Karpas-422 (cell line): Measurements from ENCODE around the gene LRRC8D. TPM values are rescaled to one million over a fixed set of nuclear protein-coding genes. Genes with fewer than 3 reads are reported as not detected.
A peak's percentile ranks its signal among the peaks of the same experiment; 100 is the strongest.

Experiments used
- DNase-seq: peaks from one replicate; pipeline ENCODE4 v3.0.0-alpha.2; 2015
- H2AFZ ChIP-seq: fragments of 200-600 bp; sonication (generic); 2 replicates; pipeline ENCODE4 v1.6.1; 2014; ENCODE audit warnings: antibody characterized with exemption, low read length, mixed read lengths
- H3K27ac ChIP-seq: fragments of 200-600 bp; sonication (generic); 2 replicates; pipeline ENCODE4 v1.5.1; 2014; ENCODE audit warnings: mild to moderate bottlenecking, low read length, moderate library complexity
- H3K27me3 ChIP-seq: fragments of 200-600 bp; sonication (generic); 2 replicates; pipeline ENCODE4 v1.6.1; 2014; ENCODE audit warnings: low read length, mixed read lengths
- H3K36me3 ChIP-seq: fragments of 200-600 bp; sonication (generic); 2 replicates; pipeline ENCODE4 v1.6.1; 2014; ENCODE audit warnings: low read length, mixed read lengths; ENCODE audit not compliant: insufficient read depth
- H3K4me1 ChIP-seq: fragments of 200-600 bp; sonication (generic); 2 replicates; pipeline ENCODE4 v1.6.1; 2014; ENCODE audit warnings: mild to moderate bottlenecking, low read length, mixed read lengths
- H3K4me2 ChIP-seq: fragments of 200-600 bp; sonication (generic); 2 replicates; pipeline ENCODE4 v1.6.1; 2014; ENCODE audit warnings: low read length, low read depth, mild to moderate bottlenecking; ENCODE audit not compliant: poor library complexity, severe bottlenecking
- H3K4me3 ChIP-seq: fragments of 200-600 bp; sonication (generic); 2 replicates; pipeline ENCODE4 v1.5.1; 2014; ENCODE audit warnings: mild to moderate bottlenecking, antibody characterized with exemption, low read length, mixed read lengths
- H3K79me2 ChIP-seq: fragments of 200-600 bp; sonication (generic); 2 replicates; pipeline ENCODE4 v1.6.1; 2014; ENCODE audit warnings: mild to moderate bottlenecking, low read length, mixed read lengths
- H3K9ac ChIP-seq: fragments of 200-600 bp; sonication (generic); 2 replicates; pipeline ENCODE4 v1.6.0; 2014; ENCODE audit warnings: low read length
- H3K9me2 ChIP-seq: fragments of 200-600 bp; sonication (generic), shearing (Covaris generic); replicated peaks from 2 replicates; pipeline ENCODE4 v1.6.0; 2014; ENCODE audit warnings: mild to moderate bottlenecking, low read length, moderate library complexity; ENCODE audit not compliant: insufficient read depth
- H3K9me3 ChIP-seq: fragments of 300-700, 200-600 bp; sonication (generic); 2 replicates; pipeline ENCODE4 v1.6.1; 2014; ENCODE audit warnings: low read length, mixed read lengths
- H4K20me1 ChIP-seq: fragments of 200-600 bp; sonication (generic); 2 replicates; pipeline ENCODE4 v1.6.1; 2014; ENCODE audit warnings: mild to moderate bottlenecking, antibody characterized with exemption, low read length, low read depth; ENCODE audit not compliant: insufficient read depth
- total RNA-seq: library from RNA; depleted of rRNA; stranded (reverse); fragments of >200 nt; shearing (Covaris generic); gene quantifications from 2 replicates; pipeline ENCODE4 v1.2.3, GENCODE V29; 2014; ENCODE audit warnings: low replicate concordance

The LRRC8D gene
- total RNA-seq, 1 experiment from 2014 or later, result 48.9 TPM

- H3K4me3 ChIP-seq, result peak overlapping the region; percentile 70
- no peaks in the 10 kb centered on the region for H3K9me2 ChIP-seq
- peak overlapping the region; percentile 84 for H3K9ac ChIP-seq
- peak overlapping the region; percentile 87 for H3K4me2 ChIP-seq
- H3K27me3 ChIP-seq, result no peaks in the 10 kb centered on the region
- peaks cover 23% of the 10 kb centered on the region for H3K4me1 ChIP-seq
- H3K79me2 ChIP-seq, result no peaks in the 10 kb centered on the region
- H3K9me3 ChIP-seq, result no peaks in the 10 kb centered on the region
- H4K20me1 ChIP-seq, result no peaks in the 10 kb centered on the region
- no peak for DNase-seq
- H3K27ac ChIP-seq, result no peak overlapping the region
- peak overlapping the region; percentile 33; the same call in 1 of the 2 replicates for H2AFZ ChIP-seq
- no peaks in the 10 kb centered on the region for H3K36me3 ChIP-seq
Observed at GRCh38 chr1:89822109-89822962, 1.5 kb downstream of the LRRC8D start.

DNA sequence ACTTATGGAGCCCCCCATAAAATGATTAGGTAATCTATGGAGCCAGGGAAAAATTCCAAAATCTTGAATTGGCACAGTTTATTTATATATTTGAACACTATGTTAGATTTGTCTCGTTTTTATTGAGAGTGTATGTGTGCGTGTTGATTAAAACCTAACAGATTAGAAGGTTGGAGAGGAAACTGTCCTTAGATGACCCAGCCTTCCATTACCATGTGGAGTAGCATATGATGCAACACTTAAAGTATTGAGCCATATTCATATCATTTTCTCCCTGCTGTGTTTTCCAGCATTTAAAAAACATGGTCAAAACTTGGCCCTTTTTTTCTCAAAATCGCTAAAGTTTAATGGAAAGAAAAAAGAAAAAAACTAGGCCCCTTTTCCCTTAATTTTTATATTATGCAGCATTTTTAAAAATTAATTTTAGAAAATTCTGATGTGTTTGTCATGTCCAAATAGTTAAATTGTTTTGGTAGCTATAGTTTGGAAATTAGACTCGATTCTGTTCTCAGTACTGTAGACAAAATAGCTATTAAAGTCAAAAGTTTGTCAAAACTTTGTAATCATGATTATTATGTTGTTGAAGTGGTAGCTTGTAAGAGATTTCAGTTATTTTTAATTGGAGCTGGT lies 2.3 kb downstream of the LRRC8D start:
- DNase-seq, result no peak
- no peaks in the 10 kb centered on the region for H3K27me3 ChIP-seq
- H3K36me3 ChIP-seq, result no peaks in the 10 kb centered on the region
- H3K27ac ChIP-seq, result no peak overlapping the region
- no peak overlapping the region for H3K9ac ChIP-seq
- no peaks in the 10 kb centered on the region for H3K9me3 ChIP-seq
- peaks cover 23% of the 10 kb centered on the region for H3K4me1 ChIP-seq
- H3K79me2 ChIP-seq, result no peaks in the 10 kb centered on the region
- H3K9me2 ChIP-seq, result no peaks in the 10 kb centered on the region
- no peak overlapping the region for H3K4me3 ChIP-seq
- peak overlapping the region; percentile 11 for H3K4me2 ChIP-seq
- H4K20me1 ChIP-seq, result no peaks in the 10 kb centered on the region
- H2AFZ ChIP-seq, result no peak overlapping the region

GRCh38 chr1:89823679-89824292 lies 3.0 kb downstream of the LRRC8D start:
- H3K4me3 ChIP-seq, result no peak overlapping the region
- no peak overlapping the region for H3K9ac ChIP-seq
- H2AFZ ChIP-seq, result no peak overlapping the region
- no peak for DNase-seq
- no peaks in the 10 kb centered on the region for H3K27me3 ChIP-seq
- peak overlapping the region; percentile 11 for H3K4me2 ChIP-seq
- no peaks in the 10 kb centered on the region for H3K9me3 ChIP-seq
- no peaks in the 10 kb centered on the region for H3K36me3 ChIP-seq
- no peaks in the 10 kb centered on the region for H3K9me2 ChIP-seq
- H3K4me1 ChIP-seq, result peaks cover 23% of the 10 kb centered on the region
- H3K79me2 ChIP-seq, result no peaks in the 10 kb centered on the region
- no peaks in the 10 kb centered on the region for H4K20me1 ChIP-seq
- H3K27ac ChIP-seq, result no peak overlapping the region

DNA sequence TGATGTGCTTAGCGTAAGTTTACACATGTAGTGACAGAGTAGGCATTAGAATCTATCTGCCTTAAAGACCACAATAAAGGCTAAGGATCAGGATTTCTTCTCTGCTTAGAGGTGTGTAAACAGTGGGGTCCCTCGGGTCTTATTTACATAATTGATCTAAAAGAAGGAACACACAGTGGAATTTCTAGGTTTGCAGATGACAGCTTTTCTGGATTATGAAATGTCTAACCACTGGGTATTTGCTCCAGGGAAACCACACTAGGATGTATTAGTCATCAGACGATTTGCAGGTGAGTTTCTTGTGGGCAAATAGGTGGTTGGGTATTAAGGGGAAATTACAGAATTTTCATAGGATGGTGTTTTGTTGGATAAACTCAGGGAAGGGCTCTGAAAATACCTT lies 5.8 kb downstream of the LRRC8D start:
- H3K79me2 ChIP-seq, result no peaks in the 10 kb centered on the region
- no peaks in the 10 kb centered on the region for H3K9me3 ChIP-seq
- H3K27ac ChIP-seq, result no peak overlapping the region
- H3K27me3 ChIP-seq, result no peaks in the 10 kb centered on the region
- no peak overlapping the region for H3K9ac ChIP-seq
- H3K4me3 ChIP-seq, result no peak overlapping the region
- H3K4me1 ChIP-seq, result peaks cover 11% of the 10 kb centered on the region
- H3K36me3 ChIP-seq, result no peaks in the 10 kb centered on the region
- H3K9me2 ChIP-seq, result no peaks in the 10 kb centered on the region
- H4K20me1 ChIP-seq, result peaks cover 5% of the 10 kb centered on the region; the same call in 1 of the 2 replicates
- H2AFZ ChIP-seq, result no peak overlapping the region
- H3K4me2 ChIP-seq, result no peak overlapping the region
- no peak for DNase-seq

DNA sequence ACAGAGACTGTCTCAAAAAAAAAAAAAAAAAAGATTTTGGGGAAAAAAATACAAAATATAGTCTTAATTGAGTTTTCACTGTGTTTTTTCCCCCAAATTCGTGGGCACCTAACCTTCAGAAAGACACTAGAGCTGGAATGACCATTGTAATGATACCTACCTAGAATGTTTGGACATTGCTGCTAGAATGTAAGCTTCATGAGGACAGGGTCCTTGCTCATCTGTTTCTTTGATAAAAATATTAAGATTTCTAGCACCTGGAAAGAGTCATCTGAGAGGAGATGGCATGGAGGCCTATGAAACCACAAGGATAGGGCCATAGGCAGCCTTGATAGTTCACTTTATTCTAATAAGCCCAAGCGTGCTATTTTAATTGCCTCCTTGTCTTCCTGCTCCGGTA lies 6.5 kb downstream of the LRRC8D start:
- peaks cover 11% of the 10 kb centered on the region for H4K20me1 ChIP-seq
- H3K9me3 ChIP-seq, result no peaks in the 10 kb centered on the region
- no peak overlapping the region for H3K4me2 ChIP-seq
- H3K79me2 ChIP-seq, result no peaks in the 10 kb centered on the region
- no peaks in the 10 kb centered on the region for H3K27me3 ChIP-seq
- no peaks in the 10 kb centered on the region for H3K9me2 ChIP-seq
- H3K27ac ChIP-seq, result no peak overlapping the region
- DNase-seq, result no peak
- H2AFZ ChIP-seq, result no peak overlapping the region
- no peak overlapping the region for H3K9ac ChIP-seq
- no peaks in the 10 kb centered on the region for H3K36me3 ChIP-seq
- no peak overlapping the region for H3K4me3 ChIP-seq
- peaks cover 5% of the 10 kb centered on the region for H3K4me1 ChIP-seq

GRCh38 chr1:89827902-89828301 lies 7.1 kb downstream of the LRRC8D start:
- DNase-seq, result no peak
- Histone ChIP-seq H3K4me2 (no peak overlapping the region), H4K20me1 (peaks cover 16% of the 10 kb centered on the region), H2AFZ (no peak overlapping the region), H3K9ac (no peak overlapping the region), H3K79me2 (no peaks in the 10 kb centered on the region), H3K27ac (no peak overlapping the region), H3K9me3 (no peaks in the 10 kb centered on the region), H3K27me3 (no peaks in the 10 kb centered on the region), H3K4me3 (no peak overlapping the region), H3K36me3 (no peaks in the 10 kb centered on the region), H3K4me1 (no peaks in the 10 kb centered on the region; the same call in 1 of the 2 replicates), H3K9me2 (no peaks in the 10 kb centered on the region)

DNA sequence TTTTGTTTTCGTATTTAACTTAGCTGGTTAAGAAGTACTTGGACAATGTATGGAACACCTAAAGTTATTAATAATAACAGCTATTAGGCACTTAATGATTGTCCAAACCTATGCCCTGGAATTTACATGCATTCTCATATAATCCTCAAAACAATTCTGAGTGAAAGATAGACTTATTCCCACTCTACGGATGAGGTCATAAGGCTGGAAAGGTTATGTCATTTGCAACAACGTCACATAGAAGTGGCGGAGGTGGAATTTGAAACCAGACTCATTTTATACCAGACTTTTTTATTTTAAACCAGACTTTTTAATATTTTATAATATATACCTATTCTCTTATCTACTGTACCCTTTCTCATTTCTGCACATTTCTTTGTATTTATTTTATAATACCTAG lies 8.4 kb downstream of the LRRC8D start:
- DNase-seq, result no peak
- Histone ChIP-seq H2AFZ (no peak overlapping the region), H3K36me3 (no peaks in the 10 kb centered on the region), H3K27me3 (no peaks in the 10 kb centered on the region), H3K9me3 (no peaks in the 10 kb centered on the region), H3K9me2 (no peaks in the 10 kb centered on the region), H3K4me1 (no peaks in the 10 kb centered on the region; the same call in 1 of the 2 replicates), H3K9ac (no peak overlapping the region), H3K79me2 (no peaks in the 10 kb centered on the region), H4K20me1 (peaks cover 26% of the 10 kb centered on the region), H3K4me2 (no peak overlapping the region), H3K27ac (no peak overlapping the region), H3K4me3 (no peak overlapping the region)

DNA sequence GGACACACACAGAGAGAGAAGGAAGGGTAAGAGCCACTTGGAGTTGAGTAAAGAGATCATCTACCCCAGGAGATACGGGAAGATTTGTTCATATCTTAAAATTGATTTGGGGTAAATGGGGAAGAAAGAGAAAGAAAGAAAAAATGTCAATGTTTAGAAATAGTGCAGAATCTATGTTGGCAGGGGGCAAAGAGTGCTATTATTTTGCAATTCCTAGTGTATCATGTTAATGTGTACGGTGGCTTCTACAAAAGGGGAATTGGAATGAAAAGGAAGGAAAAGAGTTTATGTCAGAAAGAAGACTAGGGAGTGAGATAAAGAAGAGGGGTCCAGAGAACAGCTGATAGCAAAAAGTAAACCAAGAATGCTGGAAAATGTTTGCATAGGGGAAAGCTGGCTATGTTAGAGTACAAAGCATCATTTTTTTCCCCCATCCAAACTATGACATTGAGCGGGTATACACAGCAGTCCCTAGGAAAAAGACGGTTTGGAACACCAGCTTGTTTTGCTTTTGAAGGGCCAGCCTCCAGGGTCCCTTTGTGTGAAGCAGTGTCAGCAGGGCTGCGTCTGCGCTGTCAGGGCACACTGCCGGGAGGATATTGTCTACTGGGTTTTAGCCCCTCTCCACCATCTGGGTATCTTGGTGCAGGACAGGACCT lies 10.8 kb downstream of the LRRC8D start:
- peaks cover 35% of the 10 kb centered on the region for H4K20me1 ChIP-seq
- no peak overlapping the region for H2AFZ ChIP-seq
- no peak overlapping the region for H3K9ac ChIP-seq
- no peaks in the 10 kb centered on the region for H3K9me2 ChIP-seq
- H3K27me3 ChIP-seq, result no peaks in the 10 kb centered on the region
- no peak overlapping the region for H3K27ac ChIP-seq
- H3K9me3 ChIP-seq, result no peaks in the 10 kb centered on the region
- no peak overlapping the region for H3K4me2 ChIP-seq
- no peak for DNase-seq
- no peaks in the 10 kb centered on the region for H3K36me3 ChIP-seq
- 0 out of 2 replicates have a peak, but pooled peaks cover 3% of the 10 kb centered on the region for H3K79me2 ChIP-seq
- H3K4me1 ChIP-seq, result peaks cover 4% of the 10 kb centered on the region
- no peak overlapping the region for H3K4me3 ChIP-seq
